ENCODE data around the gene HTR5A.

HTR5A gene

DNA sequence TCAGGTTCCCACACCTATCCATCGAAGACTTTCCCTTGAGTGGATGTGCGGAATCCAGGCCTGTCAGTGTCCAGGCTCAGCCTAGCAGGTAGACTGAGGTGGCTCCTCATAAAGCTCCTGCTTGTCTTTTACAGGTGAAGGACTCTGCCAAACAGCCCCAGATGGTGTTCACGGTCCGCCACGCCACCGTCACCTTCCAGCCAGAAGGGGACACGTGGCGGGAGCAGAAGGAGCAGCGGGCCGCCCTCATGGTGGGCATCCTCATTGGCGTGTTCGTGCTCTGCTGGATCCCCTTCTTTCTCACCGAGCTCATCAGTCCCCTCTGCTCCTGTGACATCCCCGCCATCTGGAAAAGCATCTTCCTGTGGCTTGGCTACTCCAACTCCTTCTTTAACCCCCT is 13.9 kb downstream of the HTR5A start:
- Histone ChIP-seq H3K27me3 (no peaks in the 10 kb centered on the region), H3K36me3 (no peaks in the 10 kb centered on the region), H4K20me1 (no peaks in the 10 kb centered on the region), H3K9me3 (no peaks in the 10 kb centered on the region), H3K27ac (no peak overlapping the region), H3K9ac (no peak overlapping the region), H3K4me1 (peaks cover 46% of the 10 kb centered on the region), H3K4me3 (no peak overlapping the region), H3K4me2 (peak overlapping the region; percentile 68; the same call in 1 of the 2 replicates)
- no peak for TF ChIP-seq Cebpa-rat (IDR thresholded peaks at IDR 0.05)

GRCh38 chr7:155084969-155085368 is 14.8 kb downstream of the HTR5A start:
- Histone ChIP-seq H3K36me3 (no peaks in the 10 kb centered on the region), H3K9ac (no peak overlapping the region), H3K27ac (no peak overlapping the region), H3K27me3 (no peaks in the 10 kb centered on the region), H3K9me3 (peaks cover 2% of the 10 kb centered on the region; the same call in 1 of the 2 replicates), H3K4me1 (peaks cover 54% of the 10 kb centered on the region), H3K4me2 (peak overlapping the region; percentile 68), H3K4me3 (no peak overlapping the region), H4K20me1 (no peaks in the 10 kb centered on the region)
- no peak for TF ChIP-seq Cebpa-rat (IDR thresholded peaks at IDR 0.05)

GRCh38 chr7:155090684-155091083 is 20.6 kb downstream of the HTR5A start:
- Histone ChIP-seq H3K4me2 (peak overlapping the region; percentile 61), H3K27ac (peak overlapping the region; percentile 51), H3K4me1 (peaks cover 91% of the 10 kb centered on the region), H3K4me3 (no peak overlapping the region), H3K9ac (no peak overlapping the region), H3K27me3 (no peaks in the 10 kb centered on the region), H3K9me3 (peaks cover 2% of the 10 kb centered on the region; the same call in 1 of the 2 replicates), H3K36me3 (no peaks in the 10 kb centered on the region), H4K20me1 (no peaks in the 10 kb centered on the region)
- TF ChIP-seq Cebpa-rat (IDR thresholded peaks at IDR 0.05) = no peak

- no peaks in the 10 kb centered on the region for H3K36me3 ChIP-seq
- no peak overlapping the region for H3K9ac ChIP-seq
- peaks cover 15% of the 10 kb centered on the region for H3K9me3 ChIP-seq
- peak overlapping the region; percentile 61 for H3K4me2 ChIP-seq
- no peak for TF ChIP-seq Cebpa-rat (IDR thresholded peaks at IDR 0.05)
- no peaks in the 10 kb centered on the region for H3K27me3 ChIP-seq
- H3K4me3 ChIP-seq = no peak overlapping the region
- H4K20me1 ChIP-seq = no peaks in the 10 kb centered on the region
- H3K27ac ChIP-seq = 0 out of 2 replicates have a peak overlapping the region, but pooled peaks have one; percentile 72
- peaks cover 66% of the 10 kb centered on the region for H3K4me1 ChIP-seq
Observed at GRCh38 chr7:155093596-155093995, 23.5 kb downstream of the HTR5A start.

GRCh38 chr7:155094636-155095135 is 24.6 kb downstream of the HTR5A start:
- TF ChIP-seq Cebpa-rat (IDR thresholded peaks at IDR 0.05) = no peak

DNA sequence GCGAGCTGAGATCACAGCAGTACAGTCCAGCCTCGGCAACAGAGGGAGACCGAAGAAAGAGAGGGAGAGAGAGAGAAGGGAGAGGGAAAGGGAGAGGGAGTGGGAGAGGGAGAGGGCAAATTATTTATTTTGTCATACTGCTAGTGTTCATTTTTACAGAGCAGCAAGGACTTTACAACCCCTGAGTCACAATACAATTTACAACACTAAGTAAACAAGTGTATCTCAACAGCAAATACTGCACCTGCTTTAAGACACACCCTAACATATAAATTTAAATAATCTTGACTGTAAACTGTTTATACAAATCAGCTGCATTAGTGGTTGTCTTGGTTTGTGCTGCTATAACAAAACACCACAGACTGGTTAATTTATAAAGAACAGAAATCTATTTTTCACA is 27.2 kb downstream of the HTR5A start:
- H3K4me2 ChIP-seq = no peak overlapping the region
- H3K27ac ChIP-seq = no peak overlapping the region
- H4K20me1 ChIP-seq = no peaks in the 10 kb centered on the region
- TF ChIP-seq Cebpa-rat (IDR thresholded peaks at IDR 0.05) = no peak
- H3K27me3 ChIP-seq = no peaks in the 10 kb centered on the region
- H3K9me3 ChIP-seq = peaks cover 13% of the 10 kb centered on the region
- peaks cover 31% of the 10 kb centered on the region for H3K4me1 ChIP-seq
- no peaks in the 10 kb centered on the region for H3K36me3 ChIP-seq
- H3K9ac ChIP-seq = no peak overlapping the region
- no peak overlapping the region for H3K4me3 ChIP-seq

More at GRCh38 chr7:155094636-155095135, 24.6 kb downstream of the HTR5A start:
- Histone ChIP-seq H3K4me1 (peaks cover 55% of the 10 kb centered on the region), H3K27me3 (no peaks in the 10 kb centered on the region), H3K9me3 (peaks cover 14% of the 10 kb centered on the region), H4K20me1 (no peaks in the 10 kb centered on the region), H3K4me3 (no peak overlapping the region), H3K27ac (no peak overlapping the region), H3K36me3 (no peaks in the 10 kb centered on the region), H3K4me2 (peak overlapping the region; percentile 61), H3K9ac (no peak overlapping the region)

- no peaks in the 10 kb centered on the region for H4K20me1 ChIP-seq
- peak overlapping the region; percentile 24; the same call in 1 of the 2 replicates for H3K4me2 ChIP-seq
- no peak overlapping the region for H3K27ac ChIP-seq
- no peak overlapping the region for H3K9ac ChIP-seq
- no peaks in the 10 kb centered on the region for H3K27me3 ChIP-seq
- peaks cover 52% of the 10 kb centered on the region for H3K4me1 ChIP-seq
- no peaks in the 10 kb centered on the region for H3K36me3 ChIP-seq
- H3K4me3 ChIP-seq = no peak overlapping the region
- TF ChIP-seq Cebpa-rat (IDR thresholded peaks at IDR 0.05) = no peak
- H3K9me3 ChIP-seq = no peaks in the 10 kb centered on the region
Observed at GRCh38 chr7:155103839-155104238, 33.7 kb downstream of the HTR5A start.

DNA sequence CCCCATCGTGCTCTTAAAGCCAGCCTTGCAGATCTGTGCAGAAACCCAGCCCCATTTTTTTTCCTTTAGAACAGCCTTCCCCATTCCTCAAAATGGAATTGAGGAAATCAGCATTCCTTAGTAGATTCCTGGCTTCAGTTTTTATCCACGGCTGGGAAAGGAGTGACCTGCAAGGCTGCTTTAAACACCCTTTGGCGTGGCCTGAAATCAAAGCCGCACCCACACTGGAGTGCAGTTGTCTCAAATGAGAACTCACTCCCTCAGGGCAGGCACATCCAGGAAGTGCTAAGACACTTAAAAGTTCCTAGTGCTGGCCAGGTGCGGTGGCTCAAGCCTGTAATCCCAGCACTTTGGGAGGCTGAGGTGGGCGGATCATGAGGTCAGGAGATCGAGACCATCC is 34.8 kb downstream of the HTR5A start:
- Histone ChIP-seq H3K9me3 (no peaks in the 10 kb centered on the region), H3K27me3 (no peaks in the 10 kb centered on the region), H3K4me1 (peaks cover 63% of the 10 kb centered on the region), H4K20me1 (no peaks in the 10 kb centered on the region), H3K9ac (no peak overlapping the region), H3K27ac (no peak overlapping the region), H3K4me3 (no peak overlapping the region), H3K4me2 (peak overlapping the region; percentile 17; the same call in 1 of the 2 replicates), H3K36me3 (no peaks in the 10 kb centered on the region)
- TF ChIP-seq Cebpa-rat (IDR thresholded peaks at IDR 0.05) = no peak

GRCh38 chr7:155106356-155106755 is 36.2 kb downstream of the HTR5A start:
- no peaks in the 10 kb centered on the region for H3K9me3 ChIP-seq
- no peaks in the 10 kb centered on the region for H3K36me3 ChIP-seq
- H4K20me1 ChIP-seq = no peaks in the 10 kb centered on the region
- peak overlapping the region; percentile 77 for H3K4me2 ChIP-seq
- no peak for TF ChIP-seq Cebpa-rat (IDR thresholded peaks at IDR 0.05)
- H3K9ac ChIP-seq = no peak overlapping the region
- no peaks in the 10 kb centered on the region for H3K27me3 ChIP-seq
- no peak overlapping the region for H3K4me3 ChIP-seq
- no peak overlapping the region for H3K27ac ChIP-seq
- peaks cover 77% of the 10 kb centered on the region for H3K4me1 ChIP-seq

GRCh38 chr7:155107126-155107525 is 37.0 kb downstream of the HTR5A start:
- Histone ChIP-seq H3K4me3 (no peak overlapping the region), H3K36me3 (no peaks in the 10 kb centered on the region), H3K27me3 (no peaks in the 10 kb centered on the region), H3K4me2 (peak overlapping the region; percentile 77), H3K27ac (peak overlapping the region; percentile 75; the same call in 1 of the 2 replicates), H3K4me1 (peaks cover 83% of the 10 kb centered on the region), H4K20me1 (no peaks in the 10 kb centered on the region), H3K9ac (no peak overlapping the region), H3K9me3 (no peaks in the 10 kb centered on the region)
- no peak for TF ChIP-seq Cebpa-rat (IDR thresholded peaks at IDR 0.05)

Measured in BLaER1 (cell line).